ENCODE data around the gene WSCD2. TPM values are rescaled to one million over a fixed set of nuclear protein-coding genes. Genes with fewer than 3 reads are reported as not detected.

The WSCD2 gene
- total RNA-seq, 2 experiments from 2014 or later, result not detected

DNA sequence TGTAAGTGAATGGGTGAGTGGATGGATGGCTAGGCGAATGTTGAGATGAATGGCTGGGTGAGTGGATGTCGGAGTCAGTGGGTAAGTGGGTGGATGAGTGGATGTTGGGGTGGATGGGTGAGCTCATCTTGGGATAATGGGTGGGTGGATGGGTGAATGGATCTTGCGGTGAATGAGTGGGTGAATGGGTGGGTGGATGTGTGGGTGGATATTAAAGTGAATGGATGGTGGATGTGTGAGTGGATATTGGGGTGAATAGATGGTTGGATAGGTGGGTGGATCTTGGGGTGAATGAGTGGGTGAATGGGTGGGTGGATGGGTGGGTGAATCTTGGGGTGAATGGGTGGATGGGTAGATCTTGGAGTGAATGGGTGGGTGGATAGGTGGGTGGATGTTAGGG lies 158.1 kb downstream of the WSCD2 start:
- POLR2A ChIA-PET, result no interaction called here
- CTCF ChIA-PET, result no interaction called here

DNA sequence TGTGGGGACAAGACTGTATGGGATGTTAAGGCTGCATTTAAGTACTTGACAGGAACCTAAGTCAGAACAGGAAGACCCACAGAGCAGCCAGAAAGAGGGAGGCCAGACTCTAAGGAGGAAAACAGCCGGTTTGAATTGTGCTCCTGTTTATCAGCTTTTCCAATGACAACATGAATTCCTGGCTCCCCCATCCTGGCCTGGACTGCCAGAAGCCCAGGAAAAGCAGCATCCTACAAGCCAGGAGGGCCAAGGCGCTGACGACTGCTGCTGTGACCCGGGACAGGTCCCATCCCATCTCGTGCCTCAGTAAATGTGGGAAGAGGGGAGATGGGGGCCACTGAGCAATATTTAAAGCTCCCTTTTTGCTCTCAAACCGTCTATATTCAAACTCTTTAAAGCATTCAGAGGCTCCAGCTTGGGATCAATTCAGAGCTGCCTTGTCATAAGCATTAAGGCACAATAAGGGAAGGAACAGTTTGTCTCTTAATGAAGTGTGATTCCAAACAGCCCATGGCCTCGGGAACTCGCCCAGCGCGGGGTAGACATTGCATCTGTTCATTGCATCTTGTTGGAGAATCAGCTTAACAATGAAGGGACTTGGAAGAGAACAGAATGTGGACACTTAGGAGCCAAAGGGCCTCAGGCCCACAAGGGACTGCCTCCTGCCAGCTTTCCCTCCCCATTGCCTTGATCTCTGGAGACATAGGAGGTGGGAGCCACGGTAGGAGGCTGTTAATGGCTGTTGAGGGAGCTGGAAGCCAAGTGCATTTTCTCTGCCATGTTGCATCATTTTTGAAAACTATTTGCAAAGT lies 160.5 kb downstream of the WSCD2 start:
- CTCF ChIA-PET, result no interaction called here

GRCh38 chr12:108295641-108296040 lies 166.6 kb downstream of the WSCD2 start:
- ChIA-PET POLR2A (no interaction called here), CTCF (no interaction called here)

More for the DNA sequence above, 160.5 kb downstream of the WSCD2 start:
- POLR2A ChIA-PET, result no interaction called here

GRCh38 chr12:108296945-108297344 lies 167.9 kb downstream of the WSCD2 start:
- ChIA-PET CTCF (no interaction called here), POLR2A (no interaction called here)

- ChIA-PET POLR2A (no interaction called here), CTCF (no interaction called here)
Measured at GRCh38 chr12:108297424-108297823, 168.3 kb downstream of the WSCD2 start.

DNA sequence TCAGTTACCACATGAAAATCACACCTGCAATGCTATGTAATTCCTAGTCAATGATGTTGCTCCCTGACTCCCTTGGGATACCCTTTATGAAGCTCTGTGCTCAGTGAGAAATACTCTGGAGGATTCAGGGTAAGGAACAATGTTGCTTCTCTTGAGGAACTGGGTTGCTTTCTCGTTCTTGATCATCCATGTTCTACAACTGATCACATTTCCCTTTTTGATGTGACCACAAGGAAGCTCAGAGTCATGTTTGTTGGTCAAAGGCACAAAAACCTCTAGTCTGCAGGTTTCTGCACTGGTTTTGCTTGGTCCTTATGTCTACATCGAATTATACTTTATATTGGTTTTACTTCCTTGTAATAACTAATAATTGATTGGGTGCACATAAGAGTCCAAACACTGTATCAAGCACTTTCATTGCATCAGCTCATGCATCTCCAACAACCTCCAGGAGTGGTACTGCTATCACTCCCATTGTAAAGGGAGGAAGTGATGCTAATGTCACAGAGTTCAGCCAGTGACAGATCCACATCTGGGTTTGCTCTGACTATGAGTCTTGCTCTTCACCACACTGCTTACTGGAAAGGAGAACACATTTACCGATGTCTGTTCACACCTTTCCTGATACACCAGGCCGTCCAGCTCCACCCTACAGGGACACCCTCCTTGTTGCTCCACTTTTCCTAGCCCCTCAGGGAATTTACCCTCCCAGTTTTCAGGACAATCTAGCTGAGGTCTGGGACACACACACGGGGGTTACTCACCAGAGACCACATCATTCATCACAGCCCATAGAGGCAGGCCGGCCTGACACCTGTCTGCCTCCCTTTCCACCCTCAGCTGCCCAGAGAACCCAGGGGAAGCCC lies 169.0 kb downstream of the WSCD2 start:
- ChIA-PET CTCF (no interaction called here), POLR2A (no interaction called here)

GRCh38 chr12:108298761-108299275 lies 169.7 kb downstream of the WSCD2 start:
- POLR2A ChIA-PET, result no interaction called here

GRCh38 chr12:108299516-108299915 lies 170.4 kb downstream of the WSCD2 start:
- ChIA-PET CTCF (no interaction called here), POLR2A (no interaction called here)

More at GRCh38 chr12:108298761-108299275, 169.7 kb downstream of the WSCD2 start:
- CTCF ChIA-PET, result no interaction called here

Other genes with a start within 250 kb of the WSCD2 start
- gene CMKLR1, start 210.0 kb downstream of the WSCD2 start, total RNA-seq, result not detected